Measurements from ENCODE around the gene TMEM245.

TMEM245 gene

DNA sequence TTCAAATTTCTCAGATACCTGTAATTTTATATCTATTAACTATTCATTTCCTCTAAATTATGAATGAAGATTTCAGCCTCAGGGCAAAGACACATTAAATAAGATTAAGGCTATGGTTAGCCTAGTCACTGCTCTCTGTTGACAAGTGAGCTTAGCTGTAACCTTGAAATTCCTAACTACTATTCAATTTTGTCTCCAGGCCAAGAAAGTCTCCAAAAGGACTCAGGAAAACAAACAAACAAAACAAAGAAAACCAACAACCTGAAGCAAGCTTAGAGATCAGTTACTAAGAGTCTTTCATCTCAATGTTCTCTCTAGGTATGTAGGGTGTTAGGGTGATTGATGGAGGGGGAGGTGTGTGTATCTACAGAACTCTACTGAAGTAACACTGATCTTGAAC lies 96.9 kb downstream of the TMEM245 start:
- DNase-seq (ENCODE audit: low read depth) = no peak

DNA sequence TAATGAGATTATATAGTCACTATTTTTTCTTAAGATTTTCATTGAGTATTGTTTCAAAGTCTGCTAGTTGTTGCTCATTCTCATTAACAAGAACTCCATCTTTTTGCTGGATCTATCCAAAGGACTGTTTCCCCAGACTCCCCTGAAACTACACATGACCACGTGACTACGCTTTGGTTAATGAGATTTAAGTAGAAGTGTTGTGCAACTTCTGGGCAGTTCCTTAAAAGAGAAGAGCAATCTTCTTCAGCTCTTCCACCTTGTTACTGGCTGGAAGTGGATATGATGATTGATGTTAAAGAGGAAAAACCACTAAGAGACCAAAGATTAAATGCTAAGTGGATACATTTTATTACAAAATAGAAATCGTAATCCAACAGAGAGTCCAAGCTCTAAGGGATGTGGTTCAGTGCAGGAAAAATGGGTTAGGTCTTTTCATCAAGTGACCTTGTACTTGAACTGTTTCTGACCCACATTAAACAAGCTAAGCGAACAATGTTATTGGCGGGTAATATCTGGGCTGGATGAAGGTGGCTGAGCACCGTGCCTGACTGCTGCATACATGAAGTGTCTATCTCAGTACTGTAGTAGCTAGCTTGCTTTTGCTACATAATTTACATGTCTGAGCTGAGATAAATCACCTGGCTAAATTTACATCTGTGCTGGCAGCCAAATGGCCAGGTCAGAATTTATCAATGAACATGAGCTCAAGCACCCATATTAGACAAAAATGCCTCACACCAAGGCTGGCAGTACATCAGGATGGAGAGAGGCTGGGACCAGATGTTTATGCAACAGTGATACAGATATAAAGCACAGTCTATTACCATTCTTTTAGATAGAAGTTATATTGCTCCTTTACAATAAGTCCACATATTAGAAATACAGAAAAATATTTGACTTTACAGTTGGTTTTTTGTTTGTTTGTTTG lies 98.9 kb downstream of the TMEM245 start:
- DNase-seq (ENCODE audit: low read depth) = no peak

DNA sequence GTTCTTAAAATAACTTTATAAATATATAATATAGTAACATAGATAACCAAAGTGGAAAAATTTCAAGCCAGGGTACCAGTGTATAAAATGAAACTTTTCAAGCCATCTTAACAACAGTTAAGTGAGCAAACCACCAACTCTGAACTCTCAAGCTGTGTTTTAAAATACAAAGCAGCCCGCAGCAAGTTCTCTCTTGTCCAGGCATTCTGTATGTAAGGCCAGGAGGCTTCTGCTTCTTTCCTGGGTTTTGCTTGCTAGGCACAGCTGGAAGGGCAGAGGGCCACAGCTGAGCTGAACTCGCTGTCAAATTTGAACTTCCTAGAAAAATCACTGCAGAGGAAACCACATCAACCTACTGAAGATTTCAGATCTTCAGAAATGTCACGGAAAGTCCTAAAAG lies 99.6 kb downstream of the TMEM245 start:
- DNase-seq (ENCODE audit: low read depth) = no peak

DNA sequence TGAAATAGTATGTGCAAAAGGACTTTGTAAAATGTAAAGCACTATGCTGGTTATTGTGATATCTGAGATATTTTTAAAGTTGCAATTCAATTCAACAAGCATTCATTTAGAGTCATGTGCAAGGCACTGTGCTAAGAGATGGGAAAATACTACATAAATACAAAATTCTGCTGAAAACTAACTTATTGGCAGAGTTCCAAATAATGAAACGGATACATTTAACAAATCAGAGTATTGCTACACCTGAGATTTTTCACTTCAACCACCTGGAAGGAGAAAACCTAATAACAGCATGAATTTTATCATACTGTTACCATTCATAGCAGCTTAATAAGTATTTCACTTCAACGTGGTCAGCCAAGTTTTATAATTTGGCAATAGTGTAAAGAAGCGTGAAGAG lies 100.3 kb downstream of the TMEM245 start:
- no peak for DNase-seq (ENCODE audit: low read depth)

DNA sequence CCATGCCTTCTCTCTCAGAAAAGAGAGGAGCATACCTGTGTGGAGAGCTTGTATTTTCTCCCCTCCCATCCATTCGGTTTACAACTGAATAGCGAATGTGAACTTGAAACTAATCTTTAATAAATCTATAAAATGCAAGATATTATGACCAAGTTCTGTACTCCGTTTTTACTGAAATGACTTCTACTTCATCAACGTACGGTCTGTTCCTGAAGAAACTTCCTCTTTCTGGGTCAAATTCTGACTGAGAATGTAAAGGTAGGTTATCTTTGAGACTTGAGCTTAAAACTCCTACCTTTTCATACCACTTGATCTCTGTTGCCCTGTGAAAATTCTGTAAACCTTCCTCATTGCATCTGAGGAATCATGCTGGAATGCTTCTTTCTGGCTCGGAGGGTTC lies 102.3 kb downstream of the TMEM245 start:
- no peak for DNase-seq (ENCODE audit: low read depth)

DNA sequence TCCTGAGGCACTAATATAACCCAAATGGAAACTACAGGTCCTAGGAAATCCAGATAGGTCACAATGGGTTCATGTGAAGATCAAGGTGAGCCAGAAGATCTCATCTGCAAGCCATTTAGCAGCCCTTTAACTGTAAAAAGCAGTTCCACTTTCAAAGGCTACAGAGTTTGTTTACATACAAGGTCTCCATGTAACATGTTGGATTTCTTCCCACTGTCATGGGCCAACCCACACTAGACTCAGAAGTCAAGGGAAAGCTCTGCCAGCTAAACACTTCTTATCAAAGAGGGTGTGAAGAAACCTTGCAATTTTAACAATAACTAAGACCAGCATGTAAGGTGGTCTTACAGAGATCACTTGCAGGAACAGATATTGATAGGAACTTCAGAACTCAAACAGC lies 102.7 kb downstream of the TMEM245 start:
- peak; percentile 38 for DNase-seq (ENCODE audit: low read depth)

DNA sequence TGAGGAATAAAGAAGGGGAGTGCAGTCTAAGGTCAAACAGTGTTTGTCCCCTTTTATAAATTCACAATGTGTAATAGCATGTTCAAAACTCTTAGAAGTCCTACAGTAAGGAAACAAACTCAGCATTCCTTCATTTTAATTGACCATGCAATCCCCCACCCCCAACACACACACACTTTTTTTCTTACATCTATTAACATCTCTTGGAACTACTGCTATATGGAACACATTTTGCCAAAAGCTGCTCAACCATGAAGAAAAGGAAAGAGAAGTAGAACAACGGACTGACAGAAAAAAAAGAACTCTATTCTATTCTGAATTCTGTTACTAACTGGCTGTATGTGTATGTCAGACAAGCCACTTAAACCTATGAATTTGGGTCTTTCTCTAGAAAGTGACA lies 103.6 kb downstream of the TMEM245 start:
- no peak for DNase-seq (ENCODE audit: low read depth)

DNA sequence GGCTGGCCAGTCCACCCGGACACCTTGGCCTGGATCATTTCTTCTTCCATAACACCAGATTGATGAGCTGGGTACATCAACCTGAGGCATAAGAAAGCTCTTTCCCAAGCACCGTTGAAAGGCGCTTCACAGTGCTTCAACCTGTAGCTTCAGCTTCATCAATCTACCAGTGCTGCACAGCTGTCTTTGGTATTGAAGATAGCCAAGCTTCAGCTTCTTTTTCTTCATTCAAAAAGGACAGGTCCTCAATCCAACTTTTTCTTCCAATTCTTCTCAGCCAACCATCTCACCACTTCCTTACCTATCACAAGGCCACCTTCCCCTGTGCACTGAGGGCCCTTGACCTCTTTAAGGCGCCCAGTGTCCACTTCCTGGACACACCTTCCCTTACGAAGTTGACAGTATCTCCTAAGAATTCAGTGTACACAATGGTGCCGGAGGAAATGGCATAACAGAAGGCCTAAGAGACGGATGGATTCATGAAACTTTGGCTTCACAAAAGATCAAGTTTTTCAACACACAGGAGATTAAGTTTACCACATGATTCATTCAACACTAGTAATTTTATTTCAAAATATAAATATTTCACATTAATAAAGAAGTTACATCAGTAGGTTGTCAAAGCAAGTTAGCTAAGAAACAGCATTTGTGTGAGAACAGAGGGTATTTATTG lies 105.0 kb downstream of the TMEM245 start:
- peak; percentile 5 for DNase-seq (ENCODE audit: low read depth)

DNA sequence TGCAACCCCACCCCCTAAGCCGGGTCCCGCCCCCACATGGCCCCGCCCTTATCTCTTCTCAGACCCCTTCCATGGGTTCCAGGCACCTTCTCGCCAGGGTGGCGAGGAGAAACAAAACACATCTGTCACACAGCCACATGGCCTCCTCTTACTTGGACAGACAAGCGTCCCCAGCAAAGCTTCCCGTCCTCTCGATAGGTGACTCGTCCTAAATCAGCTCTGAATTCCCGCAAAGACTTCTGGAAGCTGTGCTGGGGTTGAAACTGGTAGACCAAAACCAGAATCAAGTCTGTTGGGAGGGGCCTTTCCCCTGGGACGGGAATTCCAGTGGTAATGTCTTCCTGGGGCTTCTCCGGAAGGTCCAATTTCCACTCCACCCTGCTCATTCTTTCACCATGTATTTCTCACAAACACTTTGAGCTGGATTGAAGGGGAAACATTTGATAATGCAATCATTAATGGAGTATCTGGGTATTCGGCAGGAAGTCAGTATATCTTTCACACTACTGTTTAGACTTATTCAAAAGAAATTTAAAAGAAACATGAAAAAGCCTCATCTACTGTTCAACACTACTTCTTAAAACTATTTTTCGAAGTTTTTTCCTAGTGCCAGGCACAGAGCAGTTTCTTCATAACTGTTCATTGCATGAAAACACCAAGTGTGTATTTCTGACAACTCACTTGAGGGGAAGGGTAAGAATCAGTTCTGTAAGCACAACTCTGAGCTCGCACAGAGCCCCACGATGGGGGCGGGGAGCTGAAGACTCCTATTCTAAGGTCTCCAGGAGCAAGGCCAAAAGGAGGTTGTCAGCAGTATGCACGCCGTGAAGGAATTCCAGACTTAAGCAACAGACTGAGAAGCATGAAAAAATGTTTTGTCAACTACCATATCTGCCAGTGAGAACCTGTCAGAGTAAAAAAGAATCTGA lies 105.8 kb downstream of the TMEM245 start:
- DNase-seq (ENCODE audit: low read depth) = peak; percentile 82

DNA sequence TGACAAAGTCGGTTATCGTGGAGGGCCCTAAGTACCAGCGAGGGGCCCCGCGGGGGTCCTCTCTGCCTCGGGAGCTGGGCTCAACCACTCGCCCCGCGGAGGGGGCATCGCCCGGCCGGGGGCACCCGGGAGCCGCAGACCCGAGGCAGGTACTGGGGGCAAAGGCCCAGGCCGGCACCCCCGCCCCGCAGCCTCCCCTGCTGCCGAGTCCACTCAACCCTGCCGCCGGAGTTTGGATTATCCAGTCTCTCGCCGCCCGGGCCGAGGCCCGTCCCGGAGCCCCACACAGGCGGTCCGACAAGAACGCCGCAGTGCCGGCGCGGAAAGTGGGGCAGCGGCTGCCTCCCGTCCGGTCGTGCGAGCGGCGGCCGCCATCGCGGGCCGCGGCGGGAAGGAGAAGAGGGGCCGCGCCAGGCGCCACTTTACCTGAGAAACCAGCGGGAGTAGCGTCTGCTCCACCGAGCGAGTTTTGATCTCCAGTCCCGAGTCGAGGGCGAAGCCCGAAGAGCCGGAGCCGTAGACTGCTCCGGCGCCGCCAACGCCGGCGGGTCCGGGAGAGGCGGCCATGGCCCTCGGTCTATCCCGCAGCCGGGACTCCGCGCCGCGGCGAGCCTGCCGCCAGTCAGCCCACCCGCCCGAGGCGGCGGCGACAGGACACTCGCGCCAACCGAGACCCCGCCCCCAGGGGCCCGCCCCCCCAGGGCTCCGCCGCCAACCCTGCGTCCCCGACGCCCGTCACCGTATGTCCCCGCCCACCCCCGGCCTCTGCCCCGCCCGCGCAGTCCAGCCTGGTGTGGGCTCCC lies 106.7 kb downstream of the TMEM245 start, which contains the start of gene CTNNAL1:
Gene CTNNAL1, minus strand, starts transcription at position 624 of the 803 bp plus-strand sequence. Its CDS starts 57 bp downstream, at position 567.
- DNase-seq (ENCODE audit: low read depth) = peak; percentile 91

DNA sequence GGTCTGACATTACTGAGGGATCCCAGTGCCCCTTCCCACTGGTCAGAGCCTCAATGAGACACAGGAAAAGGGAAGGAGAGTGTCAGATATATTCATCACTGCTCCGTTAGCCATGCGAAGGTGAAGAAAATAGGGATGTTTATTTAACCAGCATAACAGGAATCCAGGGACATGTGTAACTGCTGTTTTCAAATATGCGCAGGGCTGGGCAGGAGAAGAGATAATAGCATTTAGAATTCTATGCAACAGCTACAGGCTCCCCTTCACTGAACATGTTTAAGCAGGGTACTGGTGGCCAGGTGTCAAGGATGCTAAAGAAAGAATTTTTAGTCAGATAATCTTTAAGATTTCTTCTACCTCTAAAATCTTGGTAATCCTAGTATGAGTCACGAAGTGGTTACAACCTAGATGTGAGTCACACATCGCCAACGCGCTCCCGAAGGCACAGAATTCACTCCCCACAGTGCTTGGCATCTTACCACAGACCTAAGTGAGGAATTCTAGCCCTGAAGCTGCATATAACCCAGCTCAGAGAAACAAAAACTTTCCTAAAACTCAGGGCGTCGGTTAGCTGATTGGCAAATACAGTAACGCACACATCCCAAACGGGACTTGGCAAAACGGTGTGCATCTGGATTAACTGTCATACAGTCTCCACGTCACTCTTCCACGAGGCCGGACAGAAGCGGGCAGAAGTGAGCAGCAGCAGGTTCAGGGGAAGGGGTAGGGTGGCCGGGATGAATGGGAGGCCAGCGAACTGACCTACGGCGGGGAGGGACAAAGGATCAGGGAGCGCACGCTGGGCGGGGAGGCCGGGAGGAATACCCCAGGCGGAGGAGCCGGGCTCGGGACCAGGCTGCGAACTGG lies 107.5 kb downstream of the TMEM245 start:
- DNase-seq (ENCODE audit: low read depth) = peak; percentile 95

DNA sequence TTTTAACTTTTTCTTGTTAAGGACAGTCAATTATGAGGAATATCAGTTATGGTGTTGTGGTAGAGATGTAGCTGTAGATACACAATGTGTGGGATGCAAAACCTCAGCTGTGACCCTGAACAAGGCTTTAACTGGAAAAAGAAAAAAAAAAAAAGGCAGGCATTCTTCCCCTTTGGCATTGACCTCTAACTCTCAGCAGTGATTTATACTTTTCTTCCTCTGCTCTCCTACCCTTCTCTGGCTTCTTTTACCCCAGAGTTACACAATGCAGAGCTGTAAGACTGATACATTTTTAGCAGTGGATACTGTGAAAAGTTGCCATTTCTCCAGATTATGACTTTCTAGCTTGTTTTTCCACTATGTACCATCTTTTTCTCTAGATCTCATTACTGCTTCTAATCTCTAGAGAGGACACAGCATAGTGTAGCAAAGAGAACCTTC lies 108.5 kb downstream of the TMEM245 start:
- DNase-seq (ENCODE audit: low read depth) = peak; percentile 29

DNA sequence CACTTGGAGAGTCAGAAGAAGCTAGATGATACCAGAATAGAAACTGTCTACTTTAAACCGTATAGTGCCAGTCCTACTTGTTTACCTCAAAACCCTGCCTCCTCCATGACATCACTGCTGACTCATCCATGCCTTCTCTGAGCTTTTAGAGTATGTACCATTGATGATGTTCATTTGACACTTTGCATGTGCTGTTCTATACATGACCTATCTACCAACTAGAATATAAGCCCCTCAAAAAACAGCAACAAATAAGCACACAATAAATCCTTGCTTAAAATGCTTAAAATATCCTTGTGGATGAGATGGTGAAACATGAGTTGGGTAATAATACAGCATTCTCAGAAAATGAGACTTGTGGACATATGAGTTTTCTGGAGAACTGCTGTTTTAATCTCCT lies 109.0 kb downstream of the TMEM245 start:
- DNase-seq (ENCODE audit: low read depth) = peak; percentile 64

DNA sequence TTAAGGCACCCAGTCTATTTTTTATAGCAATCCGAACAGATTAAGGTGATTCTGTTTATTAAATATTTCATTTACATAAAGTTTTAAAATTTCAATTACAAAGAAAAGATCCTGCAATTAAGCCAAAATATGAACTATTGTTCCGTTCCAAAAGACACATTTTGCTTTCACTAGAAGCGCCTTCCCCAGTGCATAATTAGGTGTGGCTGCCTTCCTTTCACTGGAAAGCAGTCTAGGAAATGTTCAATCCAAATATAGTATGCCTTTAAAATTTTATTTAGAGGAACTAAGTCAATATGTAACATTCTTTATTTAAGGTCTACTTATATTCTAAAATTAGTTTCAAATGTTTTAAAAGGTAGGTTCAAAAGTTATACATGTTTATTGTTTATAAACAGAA lies 114.1 kb downstream of the TMEM245 start:
- no peak for DNase-seq (ENCODE audit: low read depth)

DNA sequence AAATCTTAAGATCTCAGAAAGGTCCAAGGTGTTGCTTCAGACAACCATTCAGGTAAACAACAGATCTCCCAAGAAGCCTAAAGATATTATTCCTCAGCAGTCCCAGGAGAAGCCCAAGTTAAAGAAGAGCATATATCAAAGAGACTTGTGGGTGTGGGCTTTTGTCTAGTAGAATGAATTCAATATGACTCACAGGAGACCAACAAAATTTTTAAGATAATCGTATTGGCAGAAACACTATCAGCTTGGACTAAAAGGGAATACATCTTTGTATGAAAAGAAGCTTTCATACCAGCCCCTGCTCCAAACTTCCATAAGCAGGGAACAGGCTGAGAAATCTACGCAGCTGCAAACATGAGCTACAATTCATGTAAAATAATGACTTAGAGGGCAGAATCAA lies 116.6 kb downstream of the TMEM245 start:
- DNase-seq (ENCODE audit: low read depth) = no peak

DNA sequence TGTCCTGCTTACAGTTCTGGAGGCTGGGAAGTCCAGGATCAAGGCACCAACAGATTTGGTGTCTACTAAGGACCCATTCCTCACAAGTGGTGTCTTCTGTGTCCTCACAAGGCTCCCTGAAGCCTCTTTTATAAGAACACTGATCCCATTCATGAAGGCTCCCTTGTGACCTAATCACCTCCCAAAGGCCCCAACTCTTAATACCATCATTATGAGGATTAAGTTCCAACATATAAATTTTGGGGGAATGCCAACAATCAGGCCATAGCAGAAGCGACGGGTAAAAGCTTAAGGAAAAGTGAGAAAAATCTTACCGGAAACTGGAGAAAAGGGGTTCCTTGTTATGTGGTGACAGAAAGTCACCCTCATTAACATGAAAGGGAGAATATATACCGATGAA lies 117.6 kb downstream of the TMEM245 start:
- no peak for DNase-seq (ENCODE audit: low read depth)

DNA sequence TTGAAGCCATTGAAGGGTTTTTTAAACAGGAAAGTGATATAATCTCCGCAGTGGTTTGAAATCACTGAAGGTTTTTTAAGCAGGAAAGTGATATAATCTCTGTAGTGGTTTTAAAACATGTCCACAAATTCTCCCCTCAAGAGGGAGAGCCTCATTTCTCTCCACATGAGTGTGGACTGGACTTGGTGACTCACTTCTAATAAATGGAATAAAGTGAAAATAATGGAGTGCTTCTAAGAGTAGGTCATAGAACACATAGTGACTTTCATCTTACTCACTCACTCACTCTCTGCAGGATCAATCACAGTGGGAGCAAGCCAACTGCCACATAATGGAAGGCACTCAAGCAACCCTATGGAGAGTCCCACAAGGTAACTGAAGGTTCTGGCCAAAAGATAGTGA lies 118.5 kb downstream of the TMEM245 start:
- DNase-seq (ENCODE audit: low read depth) = peak; percentile 15

DNA sequence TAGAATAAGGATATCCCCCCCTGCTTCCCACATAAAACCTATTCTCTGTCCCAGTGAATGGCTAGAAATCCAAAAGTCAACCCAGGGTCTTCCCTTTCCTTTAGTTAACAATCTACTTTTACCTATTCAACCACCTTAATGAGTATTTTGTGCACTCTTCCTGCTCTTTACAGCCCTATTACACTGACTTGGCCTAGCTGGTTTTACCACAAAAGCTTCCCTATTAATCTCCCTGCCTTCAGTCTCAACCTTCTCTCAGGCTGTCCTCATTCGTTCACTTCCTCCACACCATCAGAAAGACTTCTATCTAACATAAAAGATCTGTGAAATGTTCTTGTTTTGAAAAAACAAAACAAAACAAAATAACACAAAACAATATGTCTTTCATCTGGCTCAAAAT lies 122.6 kb downstream of the TMEM245 start:
- DNase-seq (ENCODE audit: low read depth) = no peak

DNA sequence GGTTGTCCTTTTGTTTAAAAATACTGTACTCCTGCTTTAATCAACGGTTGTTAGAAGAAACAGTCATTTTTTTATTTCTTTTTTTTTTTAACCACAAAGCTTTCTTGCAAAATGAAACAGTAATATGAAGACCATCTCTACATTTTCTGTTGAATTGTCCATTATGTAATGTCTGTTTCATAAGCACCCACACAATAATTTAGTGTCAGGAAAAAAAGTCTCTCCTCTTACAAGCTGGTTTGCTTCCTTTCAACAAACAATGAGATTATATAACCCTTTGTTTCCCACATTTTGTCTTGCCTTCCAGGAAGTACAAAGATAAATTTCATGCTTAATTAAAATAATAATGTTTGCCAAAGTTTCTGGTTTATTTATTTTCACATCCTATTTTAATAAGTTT lies 123.1 kb downstream of the TMEM245 start:
- no peak for DNase-seq (ENCODE audit: low read depth)

DNA sequence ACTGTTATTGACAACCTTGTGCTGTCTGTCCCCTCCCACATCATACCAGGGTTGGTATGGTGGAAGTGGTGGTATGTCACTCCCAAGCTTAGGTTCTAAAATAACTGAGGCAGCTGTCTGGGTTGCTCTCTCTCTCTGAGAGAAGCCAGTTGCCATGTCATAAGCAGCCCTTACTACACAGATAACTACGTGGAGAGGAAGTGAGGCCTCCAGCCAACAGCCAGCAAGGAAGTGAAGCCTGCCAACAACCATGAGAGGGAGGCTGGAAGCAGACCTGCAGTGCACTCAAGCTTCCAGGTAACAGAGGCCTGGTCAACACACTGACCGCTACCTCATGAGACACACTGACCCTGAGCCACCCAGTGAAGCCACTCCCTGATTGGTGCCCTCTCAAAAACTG lies 125.1 kb downstream of the TMEM245 start:
- peak; percentile 15 for DNase-seq (ENCODE audit: low read depth)
